NCI-H2196 (cell line): ENCODE results near the gene COX4I2.
"Not testable (repeated sequence)": the region's sequence is repeated elsewhere in the genome, so short reads cannot be mapped to it uniquely, and the experiment has no call there.

Source experiments
- DNase-seq: peaks from one replicate; lab custom pipeline; 2025; ENCODE audit not compliant: unreplicated experiment; lab: John Stamatoyannopoulos, UW

Gene COX4I2

DNA sequence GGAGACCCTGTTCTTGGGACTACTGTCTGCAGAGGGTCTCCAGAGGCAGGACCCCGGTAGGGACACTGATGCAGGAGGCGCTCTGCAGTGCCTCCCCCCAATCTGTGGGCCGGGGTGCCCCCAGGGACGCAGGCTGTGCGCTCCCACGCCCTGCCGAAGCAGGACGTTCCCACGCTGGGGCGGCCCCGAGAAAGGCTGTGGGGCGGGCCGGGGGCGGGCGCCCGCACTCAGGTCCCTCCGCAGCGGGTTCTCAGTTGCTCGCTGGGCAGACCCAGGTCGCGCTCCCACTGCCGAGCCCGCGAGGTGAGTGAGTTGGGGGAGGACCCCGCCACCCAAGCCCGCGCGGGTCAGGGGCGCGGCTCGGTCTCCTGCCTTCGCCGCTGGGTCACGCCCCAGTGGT, at the start of gene COX4I2:
Gene COX4I2, plus strand, starts transcription at position 253 of the 400 bp plus-strand sequence. CDS start 1,106 bp downstream, outside the sequence.
- DNase-seq: no peak

DNA sequence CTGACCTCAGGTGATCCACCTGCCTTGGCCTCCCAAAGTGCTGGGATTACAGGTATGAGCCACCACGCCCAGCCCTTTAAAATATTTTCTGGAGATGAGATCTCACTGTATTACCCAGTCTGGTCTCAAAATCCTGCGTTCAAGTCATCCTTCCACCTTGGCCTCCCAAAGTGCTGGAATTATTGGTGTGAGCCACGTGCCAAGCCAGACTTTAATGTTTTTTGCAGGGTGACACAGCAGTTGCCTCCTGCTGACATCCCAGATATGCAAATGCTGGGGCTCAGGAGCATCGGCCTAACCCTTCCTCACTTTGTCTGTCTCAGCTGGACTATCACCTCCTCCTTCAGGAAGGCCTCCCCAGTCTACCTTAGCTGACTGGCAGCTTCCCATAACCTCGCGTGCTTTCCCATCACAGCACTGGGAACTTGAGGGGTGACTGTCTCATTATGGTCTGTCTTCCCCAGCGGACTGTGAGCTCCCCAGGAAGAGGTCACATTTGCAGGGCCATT, 46.9 kb upstream of the COX4I2 start:
- no peak for DNase-seq

DNA sequence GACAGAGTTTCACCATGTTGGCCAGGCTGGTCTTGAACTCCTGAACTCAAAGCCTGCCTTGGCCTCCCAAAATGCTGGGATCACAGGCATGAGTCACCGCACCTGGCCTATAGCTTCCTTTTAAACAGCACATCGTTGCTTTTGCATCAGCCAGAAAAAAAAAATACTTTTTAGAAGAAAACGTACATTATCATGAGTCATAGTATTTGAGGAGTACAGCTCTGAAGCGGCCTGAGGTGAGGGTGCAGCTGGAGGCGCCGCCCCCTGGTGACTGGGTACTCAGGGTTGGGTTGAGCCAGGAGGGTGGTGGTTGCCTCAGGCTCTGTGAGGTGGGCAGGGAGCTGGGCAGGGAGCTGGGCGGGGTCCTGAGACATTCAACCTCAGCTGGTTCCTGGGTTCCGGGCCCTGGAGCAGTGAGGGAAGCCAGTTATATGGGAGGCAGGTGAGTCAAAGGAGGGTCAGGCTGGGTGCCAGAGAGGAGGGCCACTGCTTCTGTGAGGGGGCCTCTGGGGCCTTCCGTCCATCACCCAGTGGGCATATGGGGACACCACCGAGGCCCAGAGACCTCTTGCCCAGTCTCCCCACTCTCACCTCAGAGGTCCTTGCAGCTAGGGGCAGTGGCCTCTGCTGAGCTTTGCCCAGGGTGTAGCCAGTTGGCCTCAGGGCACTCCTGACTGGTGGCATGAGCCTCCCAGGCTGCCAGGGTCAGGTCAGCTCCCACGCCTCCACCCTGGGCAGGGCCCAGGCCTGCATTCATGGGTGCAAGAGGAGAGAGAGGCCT, 44.3 kb upstream of the COX4I2 start:
- peak; percentile 80 for DNase-seq

DNA sequence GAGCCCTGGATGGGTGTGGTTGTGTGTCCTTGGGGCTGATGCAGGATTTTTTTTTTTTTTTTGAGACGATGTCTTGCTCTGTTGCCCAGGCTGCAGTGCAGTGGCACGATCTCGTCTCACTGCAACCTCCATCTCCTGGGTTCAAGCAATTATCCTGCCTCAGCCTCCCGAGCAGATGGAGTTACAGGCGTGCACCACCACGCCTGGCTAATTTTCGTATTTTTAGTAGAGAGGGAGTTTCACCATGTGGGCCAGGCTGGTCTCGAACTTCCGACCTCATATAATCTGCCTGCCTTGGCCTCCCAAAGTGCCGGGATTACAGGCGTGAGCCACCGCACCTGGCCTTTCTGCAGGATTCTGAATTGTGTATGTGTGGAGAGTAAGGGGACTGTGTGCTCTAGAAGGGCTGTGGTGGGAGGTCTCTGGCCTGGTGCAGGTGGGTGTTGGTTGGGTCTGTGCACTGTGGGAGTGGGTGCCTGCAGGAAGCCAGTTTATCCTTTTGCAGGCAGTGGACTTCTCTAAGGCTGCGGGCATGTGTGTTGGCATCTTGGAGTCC, 43.6 kb upstream of the COX4I2 start:
- DNase-seq: no peak

DNA sequence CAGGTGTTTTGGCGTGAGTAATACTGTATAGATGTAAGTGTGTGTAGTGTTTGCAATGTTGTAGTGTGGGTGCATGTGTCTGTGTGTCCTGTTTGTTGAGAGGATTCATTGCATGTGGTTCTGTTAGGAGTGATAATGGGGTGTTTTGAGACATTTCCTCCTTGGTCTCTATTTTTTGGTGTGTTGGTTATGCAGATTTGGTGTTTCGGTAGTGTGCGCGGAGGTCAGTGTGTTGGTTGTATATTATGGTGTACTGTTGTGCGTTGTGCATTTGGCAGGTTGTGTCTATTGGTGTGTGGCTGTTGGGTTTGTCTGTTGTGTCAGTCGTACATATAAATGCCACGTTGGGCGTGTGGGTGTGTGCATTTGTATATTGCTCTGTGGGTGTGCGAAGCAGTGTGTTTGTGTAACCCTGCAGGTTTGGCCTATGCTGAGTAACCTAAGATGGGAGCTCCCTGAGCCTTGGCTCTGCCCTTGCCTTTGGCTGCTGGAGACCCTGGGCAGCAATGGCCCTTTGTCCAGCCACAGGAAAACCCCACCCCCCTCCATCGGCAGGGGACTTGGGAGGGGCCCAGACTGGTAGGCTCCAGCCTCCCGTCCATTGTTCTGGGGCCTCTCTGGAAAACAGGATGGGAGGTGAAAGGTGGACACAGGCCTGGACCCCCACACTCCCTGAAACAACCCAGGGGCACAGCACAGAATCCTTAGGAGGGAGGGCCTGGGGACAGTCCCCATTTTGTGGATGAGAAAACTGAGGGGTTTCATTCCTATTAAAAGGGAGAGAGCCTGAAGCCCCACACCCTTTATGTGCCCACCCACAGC, 42.9 kb upstream of the COX4I2 start:
- DNase-seq: no peak

DNA sequence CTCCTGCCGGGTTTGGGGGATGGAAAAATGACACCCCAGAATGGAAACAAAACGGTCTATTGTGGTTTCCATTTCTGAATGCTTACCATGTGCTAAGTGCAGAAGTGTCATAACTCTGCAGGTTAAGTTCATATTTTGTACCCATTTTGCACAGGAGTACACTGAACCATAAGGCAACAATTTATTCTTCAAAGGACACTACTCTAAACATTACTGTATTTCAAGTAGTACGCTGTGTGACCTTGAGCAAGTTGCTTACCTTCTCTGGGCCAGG, 42.4 kb upstream of the COX4I2 start:
- no peak for DNase-seq

DNA sequence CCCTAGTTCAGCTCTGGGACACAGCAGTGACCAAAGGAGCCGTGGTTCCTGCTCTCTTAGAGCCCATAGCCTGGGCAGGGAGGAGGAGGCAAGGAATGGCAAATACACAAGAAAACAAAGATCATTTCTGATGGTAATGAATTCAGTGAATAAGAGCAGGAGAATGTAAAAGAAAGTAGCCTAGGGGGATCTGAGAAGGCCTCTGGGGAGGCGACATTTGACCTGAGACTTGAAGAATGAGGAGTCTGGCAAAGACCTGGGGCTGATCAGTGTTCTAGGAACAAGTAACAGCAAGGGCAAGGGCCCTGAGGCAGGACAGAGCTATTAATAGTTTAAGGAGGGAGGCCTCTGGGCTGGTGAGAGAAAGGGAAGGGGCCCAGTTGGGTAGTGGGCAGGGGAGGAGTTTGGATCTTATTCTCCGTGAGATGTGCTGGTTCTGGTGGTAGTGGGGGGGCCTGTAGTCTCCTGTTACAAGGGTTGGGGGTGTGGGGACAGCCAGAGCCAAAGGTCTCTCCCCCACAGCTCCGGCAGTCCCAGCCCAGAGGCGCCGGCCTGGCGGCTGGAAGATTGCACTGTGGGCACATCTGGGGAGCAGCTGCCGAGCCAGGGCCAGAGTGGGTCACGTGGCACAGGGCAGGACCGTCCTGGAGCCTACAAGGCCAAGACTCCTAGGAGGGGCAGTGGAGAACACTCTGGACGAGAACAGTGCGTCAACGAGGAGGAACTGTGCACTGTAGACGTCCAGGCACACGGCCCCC, 41.9 kb upstream of the COX4I2 start:
- DNase-seq: peak; percentile 34

DNA sequence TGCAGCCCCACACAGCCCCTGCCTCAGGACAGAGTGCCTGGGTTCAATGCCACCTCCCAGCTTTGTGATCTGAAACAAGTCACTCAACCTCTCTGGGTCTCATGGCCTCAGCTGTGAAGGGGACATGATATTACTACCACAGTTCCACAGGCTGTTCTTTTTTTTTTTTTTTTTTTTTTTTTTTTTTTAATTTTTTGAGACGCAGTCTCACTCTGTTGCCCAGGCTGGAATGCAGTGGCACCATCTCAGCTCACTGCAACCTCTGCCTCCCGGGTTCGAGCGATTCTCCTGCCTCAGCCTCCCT, 41.3 kb upstream of the COX4I2 start:
- DNase-seq: not testable (repeated sequence)

DNA sequence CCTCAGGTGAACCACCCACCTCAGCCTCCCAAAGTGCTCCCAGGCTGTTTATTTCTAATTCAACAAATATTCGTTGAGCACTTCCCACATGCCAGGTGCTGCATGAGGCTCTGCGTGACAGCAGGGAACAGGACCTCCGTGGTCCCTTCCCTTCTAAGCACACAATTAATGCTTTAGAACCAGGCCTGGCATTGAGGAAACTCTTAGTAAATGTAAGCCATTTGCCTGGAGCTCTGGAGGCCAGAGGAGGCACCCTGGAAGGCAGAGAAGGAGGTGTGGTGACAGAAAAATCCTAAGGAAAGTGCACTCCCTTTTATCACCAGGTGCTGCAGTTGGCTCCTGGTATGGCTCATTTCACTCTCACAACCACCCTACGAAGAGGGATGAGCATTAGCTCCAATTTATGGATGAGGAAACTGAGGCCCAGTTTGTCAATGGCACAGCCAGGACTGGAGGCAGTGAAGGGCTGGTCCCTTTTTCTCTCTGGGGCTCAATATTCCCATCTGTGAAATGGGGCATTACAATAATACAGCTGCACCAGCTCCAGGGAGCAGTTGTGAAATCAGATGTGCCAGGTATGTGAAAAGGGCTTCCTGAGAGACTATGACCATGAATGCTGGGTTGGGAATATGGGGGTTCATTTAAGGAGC, 40.8 kb upstream of the COX4I2 start:
- no peak for DNase-seq

DNA sequence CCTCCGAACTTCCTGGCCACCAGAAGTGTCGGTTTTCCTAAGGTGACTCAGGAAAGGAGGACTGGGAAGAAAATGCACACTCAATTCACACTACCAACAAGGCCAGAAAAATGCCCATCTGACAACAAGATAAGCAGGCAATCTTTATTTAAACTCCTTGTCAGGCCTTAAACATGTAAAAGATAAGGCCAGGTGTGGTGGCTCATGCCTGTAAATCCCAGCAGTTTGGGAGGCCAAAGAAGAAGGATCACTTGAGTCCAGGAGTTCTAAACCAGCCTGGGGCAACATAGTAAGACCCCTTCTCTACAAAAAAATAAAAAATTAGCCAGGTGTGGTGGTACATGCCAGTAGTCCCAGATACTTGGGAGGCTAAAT, 40.2 kb upstream of the COX4I2 start:
- DNase-seq: no peak

DNA sequence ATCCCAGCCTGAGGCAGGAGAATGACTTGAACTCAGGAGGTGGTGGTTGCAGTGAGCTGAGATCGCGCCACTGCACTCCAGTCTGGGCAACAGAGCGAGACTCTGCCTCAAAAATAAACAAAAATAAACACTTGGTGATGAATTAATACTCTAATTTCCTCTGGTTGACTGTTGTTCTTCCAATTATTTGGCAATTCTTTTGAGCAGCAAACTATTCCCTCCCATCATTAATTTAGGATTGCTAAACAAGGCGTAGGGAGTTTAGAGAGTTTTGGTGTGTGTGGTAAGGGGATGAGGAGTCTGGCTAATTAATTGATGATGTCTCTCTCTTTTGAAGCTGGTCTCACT, 35.3 kb upstream of the COX4I2 start:
- no peak for DNase-seq

DNA sequence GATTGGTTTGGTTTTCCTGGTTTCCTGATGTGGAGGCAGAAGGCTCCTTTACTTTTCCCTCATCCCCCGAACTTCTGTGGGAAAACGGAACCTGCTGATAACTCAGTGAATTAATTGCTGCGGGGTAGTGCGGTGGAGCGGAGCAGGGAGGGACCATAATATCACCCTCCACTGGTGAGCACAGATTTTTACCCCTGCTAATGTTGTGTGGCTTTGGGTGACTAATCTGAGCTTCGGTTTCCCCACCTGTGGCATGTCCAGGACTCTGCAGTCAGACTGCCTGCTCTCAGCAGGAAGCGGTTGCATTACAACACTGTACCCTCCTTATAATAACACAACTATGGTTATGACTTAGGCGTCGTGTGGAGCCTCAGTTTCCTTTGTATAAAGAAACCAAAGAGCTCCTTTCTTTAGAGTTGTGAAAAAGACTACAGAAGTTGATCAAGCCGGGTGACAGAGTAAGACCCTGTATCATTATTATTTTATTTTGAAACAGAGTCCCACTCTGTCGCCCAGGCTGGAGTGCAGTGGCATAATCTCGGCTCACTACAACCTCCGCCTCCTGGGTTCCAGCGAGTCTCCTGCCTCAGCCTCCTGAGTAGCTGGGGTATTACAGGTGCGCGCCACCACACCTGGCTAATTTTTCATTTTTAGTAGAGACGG, 34.8 kb upstream of the COX4I2 start:
- DNase-seq: no peak

DNA sequence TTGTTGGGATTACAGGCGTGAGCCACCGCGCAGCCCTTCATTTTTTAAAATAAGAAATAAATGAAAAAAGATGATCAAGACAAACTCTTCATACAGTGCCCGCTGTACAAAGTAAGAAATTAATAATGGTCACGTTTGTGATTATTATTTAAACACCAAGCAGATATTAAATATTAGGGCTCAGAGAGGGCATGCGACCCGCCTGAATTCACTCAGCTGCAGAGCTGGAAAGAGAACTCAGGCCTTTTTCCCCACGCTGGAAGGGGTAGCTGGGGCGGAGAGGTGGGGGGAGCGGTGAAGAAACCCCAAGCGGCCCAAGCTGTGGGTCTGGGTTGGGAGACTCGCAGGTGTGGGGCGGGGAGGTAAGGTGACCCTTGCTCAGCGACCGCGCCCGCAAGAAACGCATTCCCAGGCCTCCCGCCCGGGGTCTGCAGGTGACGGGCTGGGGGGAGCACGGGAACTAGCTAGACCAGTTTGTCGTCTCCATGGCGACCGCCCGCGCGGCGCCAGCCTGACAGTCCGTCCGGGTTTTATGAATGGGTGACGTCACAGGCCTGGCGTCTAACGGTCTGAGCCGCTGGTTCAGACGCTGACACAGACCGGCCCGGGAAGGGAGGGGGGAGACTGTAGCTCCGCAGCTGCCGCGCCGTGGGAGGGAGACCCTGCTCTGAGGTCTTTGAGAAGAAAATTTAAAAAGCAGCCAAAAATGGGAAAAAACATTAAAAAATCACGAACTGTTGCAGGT, 33.7 kb upstream of the COX4I2 start:
- DNase-seq: peak; percentile 99

DNA sequence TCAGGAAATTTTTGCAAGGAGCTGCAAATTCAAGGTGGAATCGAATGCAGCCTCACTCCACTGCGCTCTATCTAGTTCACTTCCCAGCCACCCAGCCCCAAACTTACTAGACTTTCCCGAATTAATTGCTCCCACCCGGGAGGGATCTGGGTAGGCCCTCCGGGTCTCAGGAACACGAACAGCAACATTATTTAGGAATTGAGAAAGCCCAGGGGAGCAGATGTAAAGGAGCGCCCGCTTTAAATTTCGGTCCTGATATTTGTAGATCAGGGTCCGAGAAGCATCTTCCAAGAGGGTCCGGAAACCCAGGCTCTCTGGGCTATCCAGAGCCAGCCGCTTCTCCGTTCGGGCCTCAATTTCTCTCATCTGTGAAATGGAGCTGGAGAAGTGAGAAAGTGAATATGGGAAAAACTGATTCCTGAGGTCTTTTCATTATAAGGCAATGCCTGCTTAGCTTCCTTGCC, 33.1 kb upstream of the COX4I2 start:
- DNase-seq: peak; percentile 71

DNA sequence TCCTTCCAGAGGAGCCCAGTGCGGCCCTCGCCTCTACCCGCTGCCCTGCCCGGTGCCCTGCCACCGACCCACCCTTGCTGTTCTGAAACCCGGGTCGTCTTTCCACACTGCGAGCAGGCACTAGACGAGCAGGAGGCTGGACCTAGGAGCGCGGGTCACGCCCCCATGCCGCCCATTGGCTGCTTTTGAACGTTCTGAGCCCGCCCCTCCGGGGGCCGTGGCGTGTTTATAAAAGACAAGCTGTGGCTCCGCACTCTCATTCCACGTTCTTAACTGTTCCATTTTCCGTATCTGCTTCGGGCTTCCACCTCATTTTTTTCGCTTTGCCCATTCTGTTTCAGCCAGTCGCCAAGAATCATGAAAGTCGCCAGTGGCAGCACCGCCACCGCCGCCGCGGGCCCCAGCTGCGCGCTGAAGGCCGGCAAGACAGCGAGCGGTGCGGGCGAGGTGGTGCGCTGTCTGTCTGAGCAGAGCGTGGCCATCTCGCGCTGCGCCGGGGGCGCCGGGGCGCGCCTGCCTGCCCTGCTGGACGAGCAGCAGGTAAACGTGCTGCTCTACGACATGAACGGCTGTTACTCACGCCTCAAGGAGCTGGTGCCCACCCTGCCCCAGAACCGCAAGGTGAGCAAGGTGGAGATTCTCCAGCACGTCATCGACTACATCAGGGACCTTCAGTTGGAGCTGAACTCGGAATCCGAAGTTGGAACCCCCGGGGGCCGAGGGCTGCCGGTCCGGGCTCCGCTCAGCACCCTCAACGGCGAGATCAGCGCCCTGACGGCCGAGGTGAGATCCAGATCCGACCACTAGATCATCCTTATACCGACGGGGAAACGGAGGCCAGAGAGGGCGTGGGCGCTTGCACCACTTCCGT, 32.4 kb upstream of the COX4I2 start, which contains the start of gene ID1:
Gene ID1, plus strand, starts transcription at position 259 of the 871 bp plus-strand sequence. Its CDS starts 99 bp downstream, at position 358.
- DNase-seq: peak; percentile 97

DNA sequence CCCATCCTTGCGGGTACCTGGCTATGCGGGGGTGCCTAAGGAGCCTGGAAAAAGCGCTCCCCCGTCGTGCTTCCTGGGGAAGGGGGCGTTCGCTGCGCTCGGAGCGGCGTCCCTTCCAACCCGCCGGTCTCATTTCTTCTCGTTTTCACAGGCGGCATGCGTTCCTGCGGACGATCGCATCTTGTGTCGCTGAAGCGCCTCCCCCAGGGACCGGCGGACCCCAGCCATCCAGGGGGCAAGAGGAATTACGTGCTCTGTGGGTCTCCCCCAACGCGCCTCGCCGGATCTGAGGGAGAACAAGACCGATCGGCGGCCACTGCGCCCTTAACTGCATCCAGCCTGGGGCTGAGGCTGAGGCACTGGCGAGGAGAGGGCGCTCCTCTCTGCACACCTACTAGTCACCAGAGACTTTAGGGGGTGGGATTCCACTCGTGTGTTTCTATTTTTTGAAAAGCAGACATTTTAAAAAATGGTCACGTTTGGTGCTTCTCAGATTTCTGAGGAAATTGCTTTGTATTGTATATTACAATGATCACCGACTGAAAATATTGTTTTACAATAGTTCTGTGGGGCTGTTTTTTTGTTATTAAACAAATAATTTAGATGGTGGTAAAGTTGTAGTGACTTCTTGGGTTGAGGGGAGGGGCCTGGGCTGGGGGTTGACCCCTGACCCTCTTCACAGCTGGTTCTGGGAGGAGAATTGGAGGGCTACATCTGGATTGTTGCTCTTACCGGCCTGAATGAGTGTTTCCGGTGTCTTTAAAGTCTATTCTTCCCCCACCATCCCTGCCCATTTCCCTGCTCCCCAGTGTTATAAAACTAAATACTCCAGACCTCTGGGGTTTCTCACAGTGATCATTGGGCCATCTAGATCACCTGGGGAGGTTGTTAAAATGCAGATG, 31.6 kb upstream of the COX4I2 start:
- DNase-seq: no peak

DNA sequence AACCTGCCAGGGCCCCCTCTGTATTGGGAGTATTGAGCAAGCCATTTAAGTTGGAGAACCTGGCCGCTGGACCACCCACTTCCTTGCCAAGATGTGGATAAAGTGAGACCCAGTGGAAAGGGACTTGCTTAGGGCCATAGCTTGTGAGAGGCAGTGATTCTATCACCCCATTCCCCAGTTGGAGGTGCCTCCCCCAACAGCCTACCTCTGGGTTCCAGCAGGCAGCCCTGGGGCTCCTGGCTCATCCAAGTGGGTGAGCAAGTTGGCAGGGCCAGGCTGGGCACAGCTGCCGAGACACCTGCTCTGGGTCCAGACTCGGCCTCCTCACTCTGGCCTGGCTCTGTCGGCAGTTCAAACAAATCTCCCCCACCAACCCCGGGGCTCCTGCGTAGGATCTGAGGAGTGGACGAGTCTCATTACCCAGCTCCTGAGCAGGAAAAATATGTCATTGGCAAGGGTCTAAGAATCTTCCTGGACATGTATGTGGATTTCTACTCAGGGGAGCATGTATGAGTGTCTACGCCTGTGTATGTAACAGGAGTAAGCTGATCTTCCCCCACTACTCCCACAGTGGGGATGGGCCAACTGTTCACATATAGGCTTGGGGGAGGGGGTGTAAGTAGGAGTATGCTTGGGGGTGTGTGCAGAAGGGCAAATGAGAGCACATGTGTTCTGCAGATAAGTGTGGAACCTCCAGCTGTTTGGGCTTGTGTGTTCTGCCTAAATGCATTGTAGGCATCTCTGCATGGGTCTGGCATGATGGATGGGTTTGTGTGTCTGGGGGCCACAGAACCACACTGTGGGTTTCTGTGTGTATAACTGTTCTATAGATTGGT, 30.7 kb upstream of the COX4I2 start:
- peak; percentile 57 for DNase-seq
